Measurements from ENCODE around the gene NME5.

NME5 gene

GRCh38 chr5:138149530-138149929 lies 10.3 kb upstream of the NME5 start:
- TF ChIP-seq FOXP2 (optimal IDR thresholded peaks at IDR 0.05; ENCODE audit: borderline replicate concordance, extremely low read depth, extremely low read length, insufficient read depth) (no peak), SIN3A (IDR thresholded peaks at IDR 0.05; ENCODE audit: borderline replicate concordance, insufficient read depth, low read length) (no peak), REST (IDR thresholded peaks at IDR 0.05; ENCODE audit: insufficient read depth in 1 of 2, low read depth in 2 of 2, low read length in 2 of 2) (no peak), TAF1 (IDR thresholded peaks at IDR 0.05; ENCODE audit: borderline replicate concordance, insufficient read depth, low read length) (no peak), POLR2AphosphoS5 (IDR thresholded peaks at IDR 0.05; ENCODE audit: low read depth, low read length) (no peak)

- TF ChIP-seq SIN3A (IDR thresholded peaks at IDR 0.05; ENCODE audit: borderline replicate concordance, insufficient read depth, low read length) (no peak), REST (IDR thresholded peaks at IDR 0.05; ENCODE audit: insufficient read depth in 1 of 2, low read depth in 2 of 2, low read length in 2 of 2) (no peak), TAF1 (IDR thresholded peaks at IDR 0.05; ENCODE audit: borderline replicate concordance, insufficient read depth, low read length) (no peak), POLR2AphosphoS5 (IDR thresholded peaks at IDR 0.05; ENCODE audit: low read depth, low read length) (no peak), FOXP2 (optimal IDR thresholded peaks at IDR 0.05; ENCODE audit: borderline replicate concordance, extremely low read depth, extremely low read length, insufficient read depth) (no peak)
Observed at GRCh38 chr5:138148811-138149210, 9.6 kb upstream of the NME5 start.

- TF ChIP-seq POLR2AphosphoS5 (IDR thresholded peaks at IDR 0.05; ENCODE audit: low read depth, low read length) (no peak), REST (IDR thresholded peaks at IDR 0.05; ENCODE audit: insufficient read depth in 1 of 2, low read depth in 2 of 2, low read length in 2 of 2) (no peak), TAF1 (IDR thresholded peaks at IDR 0.05; ENCODE audit: borderline replicate concordance, insufficient read depth, low read length) (no peak), SIN3A (IDR thresholded peaks at IDR 0.05; ENCODE audit: borderline replicate concordance, insufficient read depth, low read length) (no peak), FOXP2 (optimal IDR thresholded peaks at IDR 0.05; ENCODE audit: borderline replicate concordance, extremely low read depth, extremely low read length, insufficient read depth) (no peak)
Observed at GRCh38 chr5:138141734-138142133, 2.5 kb upstream of the NME5 start.

- TF ChIP-seq POLR2AphosphoS5 (IDR thresholded peaks at IDR 0.05; ENCODE audit: low read depth, low read length), result no peak
- TF ChIP-seq TAF1 (IDR thresholded peaks at IDR 0.05; ENCODE audit: borderline replicate concordance, insufficient read depth, low read length), result no peak
- TF ChIP-seq REST (IDR thresholded peaks at IDR 0.05; ENCODE audit: insufficient read depth in 1 of 2, low read depth in 2 of 2, low read length in 2 of 2), result no peak
- no peak for TF ChIP-seq FOXP2 (optimal IDR thresholded peaks at IDR 0.05; ENCODE audit: borderline replicate concordance, extremely low read depth, extremely low read length, insufficient read depth)
- no peak for TF ChIP-seq SIN3A (IDR thresholded peaks at IDR 0.05; ENCODE audit: borderline replicate concordance, insufficient read depth, low read length)
Observed at GRCh38 chr5:138140268-138140667, 1.0 kb upstream of the NME5 start.

- TF ChIP-seq POLR2AphosphoS5 (IDR thresholded peaks at IDR 0.05; ENCODE audit: low read depth, low read length) (no peak), TAF1 (IDR thresholded peaks at IDR 0.05; ENCODE audit: borderline replicate concordance, insufficient read depth, low read length) (no peak), SIN3A (IDR thresholded peaks at IDR 0.05; ENCODE audit: borderline replicate concordance, insufficient read depth, low read length) (no peak), FOXP2 (optimal IDR thresholded peaks at IDR 0.05; ENCODE audit: borderline replicate concordance, extremely low read depth, extremely low read length, insufficient read depth) (no peak), REST (IDR thresholded peaks at IDR 0.05; ENCODE audit: insufficient read depth in 1 of 2, low read depth in 2 of 2, low read length in 2 of 2) (no peak)
Observed at GRCh38 chr5:138139781-138140090, 508 bp upstream of the NME5 start.

Data from PFSK-1 (cell line).